Right lobe of liver (tissue), 6 donors: Measurements from ENCODE around the gene CHRDL1. TPM values are rescaled to one million over a fixed set of nuclear protein-coding genes. Genes with fewer than 3 reads are reported as not detected.
A peak's percentile ranks its signal among the peaks of the same experiment; 100 is the strongest.

Experiments
- ATAC-seq, 4 donors: fragments of 200-7000 bp; cut with Tn5 transposase; one replicate each; pipeline ENCODE4 v1.9.1; 2020; ENCODE audit warnings: mild to moderate bottlenecking in 4 of 4, moderate library complexity in 4 of 4
- DNase-seq, 3 donors: peaks; one replicate each; pipeline ENCODE4 v3.0.0-alpha.2; 2020
- H3K27ac ChIP-seq, 3 donors: fragments of 200-600 bp; one replicate each; pipeline ENCODE4 v1.8.0; 2022
- H3K27me3 ChIP-seq, 2 donors: fragments of 200-600 bp; one replicate each; pipeline ENCODE4 v1.8.0; 2022
- H3K36me3 ChIP-seq, 4 donors: fragments of 200-600 bp; sonication (generic) in 1 of 4; one replicate each; pipeline versions ENCODE4 v1.5.1 to v1.8.0; 2017 to 2022; ENCODE audit warnings: control low read depth in 1 of 4
- H3K4me1 ChIP-seq, 4 donors: fragments of 200-600 bp; sonication (generic) in 1 of 4; one replicate each; pipeline versions ENCODE4 v1.5.1 to v1.8.0; 2017 to 2022; ENCODE audit warnings: control low read depth in 1 of 4
- H3K4me3 ChIP-seq, 3 donors: fragments of 200-600 bp; one replicate each; pipeline ENCODE4 v1.8.0; 2022
- H3K9me3 ChIP-seq, 4 donors: fragments of 200-600 bp; sonication (generic) in 1 of 4; one replicate each; pipeline versions ENCODE4 v1.5.1 to v1.8.0; 2017 to 2022; ENCODE audit warnings: control low read depth in 1 of 4
- POLR2A ChIP-seq: fragments of 450-650 bp; IDR thresholded peaks from one replicate; pipeline ENCODE4 v1.6.1; 2017; ENCODE audit warnings: antibody characterized with exemption, mild to moderate bottlenecking
- WGBS: methylation state at CpG from one replicate; pipeline ENCODE4 v1.1.6; 2018; ENCODE audit warnings: low coverage, low lambda C conversion rate; ENCODE audit not compliant: insufficient coverage; ENCODE audit errors: missing lambda C conversion rate; 5-methylcytosine and 5-hydroxymethylcytosine counted together
- intact Hi-C, 2 donors: fragments of 100-400 bp; cut with DNase I; formaldehyde crosslinking; loops; one replicate each; pipeline versions ENCODE4 v1.11.2 to v1.14.1; 2022
- total RNA-seq, 6 experiments: library from RNA; depleted of rRNA in 2 of 6; stranded (reverse); fragments of >200 nt in 2 of 6; fragmentation: NEBNext Ultra II Directional in 3 of 6; extraction: Animal tissue kit (Norgen Biotek cat#: 25700) in 3 of 6; gene quantifications; one replicate each; pipeline versions ENCODE4 v1.1.0 to v1.2.4, GENCODE V29; 2016 to 2023
- TF ChIP-seq, protein P1 (sequence below), 4 donors: fragments of 200-600 bp in 3 of 4; fragments of 450-650 bp in 1 of 4; IDR thresholded peaks; one replicate each; pipeline versions ENCODE4 v1.5.1 to v1.8.0; 2016 to 2022; ENCODE audit warnings: antibody characterized with exemption in 4 of 4, mild to moderate bottlenecking in 2 of 4
- donor health status: DM: no; HTN: yes; CAD: no.
- donor health status: DM: no; HTN: no; CAD: no.
- donor health status: DM: no; HTN: no; CAD: no.
- donor health status: DM: no; HTN: yes; CAD: no.
- donor health status: DM: no; HTN: yes; CAD: no.

The CHRDL1 gene
- total RNA-seq, 6 experiments from 2014 or later: 0.05 to 0.56 (median 0.21) TPM

GRCh38 chrX:110750526-110751189 is 45.0 kb downstream of the CHRDL1 start:
- no peaks in the 10 kb centered on the region for H3K4me1 ChIP-seq
- no peaks in the 10 kb centered on the region for H3K36me3 ChIP-seq
- TF ChIP-seq, protein P1, sequence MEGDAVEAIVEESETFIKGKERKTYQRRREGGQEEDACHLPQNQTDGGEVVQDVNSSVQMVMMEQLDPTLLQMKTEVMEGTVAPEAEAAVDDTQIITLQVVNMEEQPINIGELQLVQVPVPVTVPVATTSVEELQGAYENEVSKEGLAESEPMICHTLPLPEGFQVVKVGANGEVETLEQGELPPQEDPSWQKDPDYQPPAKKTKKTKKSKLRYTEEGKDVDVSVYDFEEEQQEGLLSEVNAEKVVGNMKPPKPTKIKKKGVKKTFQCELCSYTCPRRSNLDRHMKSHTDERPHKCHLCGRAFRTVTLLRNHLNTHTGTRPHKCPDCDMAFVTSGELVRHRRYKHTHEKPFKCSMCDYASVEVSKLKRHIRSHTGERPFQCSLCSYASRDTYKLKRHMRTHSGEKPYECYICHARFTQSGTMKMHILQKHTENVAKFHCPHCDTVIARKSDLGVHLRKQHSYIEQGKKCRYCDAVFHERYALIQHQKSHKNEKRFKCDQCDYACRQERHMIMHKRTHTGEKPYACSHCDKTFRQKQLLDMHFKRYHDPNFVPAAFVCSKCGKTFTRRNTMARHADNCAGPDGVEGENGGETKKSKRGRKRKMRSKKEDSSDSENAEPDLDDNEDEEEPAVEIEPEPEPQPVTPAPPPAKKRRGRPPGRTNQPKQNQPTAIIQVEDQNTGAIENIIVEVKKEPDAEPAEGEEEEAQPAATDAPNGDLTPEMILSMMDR (IDR thresholded peaks at IDR 0.05): no peak
- no peak for TF ChIP-seq POLR2A
- intact Hi-C loops: no loop called here
- 46% methylated on average over 7 of the region's 7 CpGs for WGBS
- H3K27ac ChIP-seq: no peak overlapping the region
- no peak for ATAC-seq
- no peak for DNase-seq
- no peaks in the 10 kb centered on the region for H3K27me3 ChIP-seq
- H3K9me3 ChIP-seq: no peaks in the 10 kb centered on the region
- no peak overlapping the region for H3K4me3 ChIP-seq

- H3K4me1 ChIP-seq: no peaks in the 10 kb centered on the region
- WGBS: 54% methylated on average over 3 of the region's 3 CpGs
- DNase-seq (no peak), ATAC-seq (peak in 1 of 4 donors; percentile 23)
- no peak overlapping the region for H3K4me3 ChIP-seq
- TF ChIP-seq, protein P1 (IDR thresholded peaks at IDR 0.05): no peak
- no peak for TF ChIP-seq POLR2A
- H3K27me3 ChIP-seq: no peaks in the 10 kb centered on the region
- H3K27ac ChIP-seq: no peak overlapping the region
- intact Hi-C loops: no loop called here
- H3K9me3 ChIP-seq: no peaks in the 10 kb centered on the region
- H3K36me3 ChIP-seq: no peaks in the 10 kb centered on the region
Measured at GRCh38 chrX:110748256-110748806, 47.3 kb downstream of the CHRDL1 start.

DNA sequence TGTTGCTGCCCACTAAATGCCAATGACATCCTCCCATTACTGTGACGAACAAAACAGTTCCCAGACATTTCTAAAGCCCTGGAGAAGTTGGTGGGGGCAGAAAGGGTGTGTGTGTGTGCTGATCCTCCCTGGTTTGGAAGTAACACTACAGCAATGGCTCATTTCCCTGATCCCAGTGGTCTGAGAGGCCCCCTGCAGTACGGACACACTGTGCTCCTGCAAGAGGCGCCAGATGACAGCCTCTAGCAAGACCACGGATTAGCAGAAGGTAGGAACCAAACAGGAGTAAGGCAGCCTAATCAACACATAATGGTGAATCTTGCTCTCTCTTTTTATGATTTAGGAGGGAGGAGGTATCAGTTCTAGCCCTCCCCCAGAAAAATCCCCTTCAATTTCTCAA is 49.6 kb downstream of the CHRDL1 start:
- Histone ChIP-seq H3K27ac (no peak overlapping the region), H3K27me3 (no peaks in the 10 kb centered on the region), H3K4me3 (no peak overlapping the region), H3K4me1 (no peaks in the 10 kb centered on the region), H3K9me3 (no peaks in the 10 kb centered on the region), H3K36me3 (no peaks in the 10 kb centered on the region)
- no peak for DNase-seq
- no peak for ATAC-seq
- 22% methylated on average over 4 of the region's 4 CpGs for WGBS
- TF ChIP-seq POLR2A: no peak
- TF ChIP-seq, protein P1 (IDR thresholded peaks at IDR 0.05): no peak
- intact Hi-C loops: no loop called here

DNA sequence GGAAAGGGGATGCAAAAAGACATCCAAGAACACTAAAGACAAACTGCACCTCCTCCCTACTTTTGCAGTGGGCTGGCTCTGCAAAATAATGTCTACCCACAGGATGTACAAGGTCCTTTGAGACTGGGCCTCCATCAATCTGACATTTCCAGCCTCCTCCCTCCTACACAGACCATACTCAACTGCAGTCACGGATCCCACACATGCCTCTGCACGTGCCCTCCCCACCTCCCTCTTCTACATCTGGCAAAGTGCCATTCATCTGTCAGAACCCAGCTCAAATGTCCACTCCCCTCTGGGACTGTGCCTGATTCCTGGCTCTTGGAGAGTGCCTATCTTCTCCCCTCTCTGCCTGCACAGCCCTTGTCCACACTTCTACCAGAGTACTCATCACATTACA is 50.3 kb downstream of the CHRDL1 start:
- Histone ChIP-seq H3K36me3 (no peaks in the 10 kb centered on the region), H3K27me3 (no peaks in the 10 kb centered on the region), H3K4me1 (no peaks in the 10 kb centered on the region), H3K4me3 (no peak overlapping the region), H3K9me3 (no peaks in the 10 kb centered on the region), H3K27ac (no peak overlapping the region)
- intact Hi-C loops: no loop called here
- DNase-seq (no peak), ATAC-seq (no peak)
- no CpG with 5 or more reads among the region's 2 CpGs for WGBS
- TF ChIP-seq, protein P1 (IDR thresholded peaks at IDR 0.05): no peak
- no peak for TF ChIP-seq POLR2A
